Renal pelvis (tissue), 4 donors: ENCODE measurements around the gene CNIH2. TPM values are rescaled to one million over a fixed set of nuclear protein-coding genes. Genes with fewer than 3 reads are reported as not detected.
"Not testable (repeated sequence)": the region's sequence is repeated elsewhere in the genome, so short reads cannot be mapped to it uniquely, and the experiment has no call there.

Experiments used
- DNase-seq: peaks from one replicate; pipeline ENCODE4 v3.0.0-alpha.2; 2013
- polyA plus RNA-seq, 3 donors: library from polyadenylated mRNA; unstranded; fragments of 120-200 nt; gene quantifications; one replicate each; pipeline ENCODE4 v1.2.1, GENCODE V29; 2013; ENCODE audit not compliant: insufficient read length in 3 of 3

The CNIH2 gene
- polyA plus RNA-seq, 3 donors: 4.3 to 4.4 (median 4.4) TPM

GRCh38 chr11:66275984-66276612 lies 1.9 kb upstream of the CNIH2 start:
- no peak for DNase-seq

GRCh38 chr11:66276619-66277018 lies 1.4 kb upstream of the CNIH2 start:
- DNase-seq: not testable (repeated sequence)

- DNase-seq: not testable (repeated sequence)
Measured at GRCh38 chr11:66277064-66277463, 911 bp upstream of the CNIH2 start.

- DNase-seq: no peak
Measured at GRCh38 chr11:66278363-66279091, 552 bp downstream of the CNIH2 start.

- no peak for DNase-seq
Measured at GRCh38 chr11:66279092-66279734, 1.2 kb downstream of the CNIH2 start.

- no peak for DNase-seq
Measured at GRCh38 chr11:66280428-66280827, 2.5 kb downstream of the CNIH2 start.

GRCh38 chr11:66281001-66281400 lies 3.0 kb downstream of the CNIH2 start:
- no peak for DNase-seq

- DNase-seq: no peak
Measured at GRCh38 chr11:66281776-66282467, 3.9 kb downstream of the CNIH2 start.

- peak; percentile 98 for DNase-seq
Measured at GRCh38 chr11:66282468-66283455, 4.8 kb downstream of the CNIH2 start.

- DNase-seq: no peak
Measured at GRCh38 chr11:66283461-66284105, 5.6 kb downstream of the CNIH2 start.

GRCh38 chr11:66284526-66285078 lies 6.6 kb downstream of the CNIH2 start:
- DNase-seq: no peak

- no peak for DNase-seq
Measured at GRCh38 chr11:66285250-66285947, 7.4 kb downstream of the CNIH2 start.

- no peak for DNase-seq
Measured at GRCh38 chr11:66286699-66287098, 8.7 kb downstream of the CNIH2 start.

GRCh38 chr11:66287211-66287888 lies 9.4 kb downstream of the CNIH2 start:
- no peak for DNase-seq

- no peak for DNase-seq
Measured at GRCh38 chr11:66287889-66288670, 10.1 kb downstream of the CNIH2 start.

GRCh38 chr11:66288671-66289547 lies 10.9 kb downstream of the CNIH2 start, which contains the start of gene YIF1A:
YIF1A (minus strand) TSS chr11:66289143; CDS start chr11:66288985, 158 bp downstream.
- DNase-seq: peak; percentile 99
